ENCODE measurements around the gene AGAP1. TPM values are rescaled to one million over a fixed set of nuclear protein-coding genes. Genes with fewer than 3 reads are reported as not detected.

AGAP1 gene
- total RNA-seq, 1 donor from 2014 or later = 46.3 TPM

DNA sequence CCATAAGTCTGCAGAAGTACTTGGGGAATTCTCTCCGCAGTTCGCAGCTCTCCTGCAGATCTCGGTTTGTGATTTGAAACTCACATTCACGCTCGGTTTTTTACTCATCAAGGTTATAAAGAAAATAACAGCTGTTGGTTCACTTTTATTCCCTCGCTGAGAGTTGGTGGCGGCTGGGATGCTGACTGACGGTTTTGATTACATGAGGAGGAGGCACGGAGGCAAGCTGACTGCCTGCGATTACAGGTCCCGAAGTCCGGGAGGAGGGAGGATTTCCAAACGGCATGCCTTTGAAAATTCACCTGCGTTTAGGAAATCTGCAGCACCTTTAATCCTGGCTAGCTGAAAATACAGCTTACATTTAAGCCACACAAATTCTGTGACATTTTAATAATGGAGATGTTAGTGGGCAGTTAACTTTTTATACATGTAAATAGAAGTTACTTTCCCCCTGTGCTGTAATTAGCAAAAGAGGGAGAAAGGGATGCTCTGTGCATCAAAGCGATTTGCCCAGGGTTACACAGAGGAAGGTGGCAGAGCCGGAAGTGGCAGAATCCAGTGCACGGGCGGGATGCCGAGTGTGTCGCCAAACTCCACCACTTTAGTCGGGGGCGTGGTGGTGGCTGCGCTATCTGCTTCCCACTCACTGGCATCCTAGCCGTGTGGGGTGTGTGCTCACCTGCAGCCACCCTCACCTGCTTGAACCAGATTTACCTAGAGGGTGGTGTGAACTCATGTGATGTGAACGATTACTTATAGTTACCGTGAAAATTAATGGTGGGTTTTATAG is 14.7 kb downstream of the AGAP1 start:
- Mint-ChIP-seq H3K27me3 (no peaks in the 10 kb centered on the region), H3K36me3 (peaks cover 16% of the 10 kb centered on the region), H3K27ac (no peak overlapping the region), H3K4me3 (no peak overlapping the region), H3K9me3 (no peaks in the 10 kb centered on the region), H3K4me1 (ENCODE audit: unreplicated experiment) (peaks cover 36% of the 10 kb centered on the region)
- DNase-seq (ENCODE audit: extremely low spot score, unreplicated experiment) = no peak
- TF ChIP-seq, protein P1, sequence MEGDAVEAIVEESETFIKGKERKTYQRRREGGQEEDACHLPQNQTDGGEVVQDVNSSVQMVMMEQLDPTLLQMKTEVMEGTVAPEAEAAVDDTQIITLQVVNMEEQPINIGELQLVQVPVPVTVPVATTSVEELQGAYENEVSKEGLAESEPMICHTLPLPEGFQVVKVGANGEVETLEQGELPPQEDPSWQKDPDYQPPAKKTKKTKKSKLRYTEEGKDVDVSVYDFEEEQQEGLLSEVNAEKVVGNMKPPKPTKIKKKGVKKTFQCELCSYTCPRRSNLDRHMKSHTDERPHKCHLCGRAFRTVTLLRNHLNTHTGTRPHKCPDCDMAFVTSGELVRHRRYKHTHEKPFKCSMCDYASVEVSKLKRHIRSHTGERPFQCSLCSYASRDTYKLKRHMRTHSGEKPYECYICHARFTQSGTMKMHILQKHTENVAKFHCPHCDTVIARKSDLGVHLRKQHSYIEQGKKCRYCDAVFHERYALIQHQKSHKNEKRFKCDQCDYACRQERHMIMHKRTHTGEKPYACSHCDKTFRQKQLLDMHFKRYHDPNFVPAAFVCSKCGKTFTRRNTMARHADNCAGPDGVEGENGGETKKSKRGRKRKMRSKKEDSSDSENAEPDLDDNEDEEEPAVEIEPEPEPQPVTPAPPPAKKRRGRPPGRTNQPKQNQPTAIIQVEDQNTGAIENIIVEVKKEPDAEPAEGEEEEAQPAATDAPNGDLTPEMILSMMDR (conservative IDR thresholded peaks at IDR 0.05) = no peak

DNA sequence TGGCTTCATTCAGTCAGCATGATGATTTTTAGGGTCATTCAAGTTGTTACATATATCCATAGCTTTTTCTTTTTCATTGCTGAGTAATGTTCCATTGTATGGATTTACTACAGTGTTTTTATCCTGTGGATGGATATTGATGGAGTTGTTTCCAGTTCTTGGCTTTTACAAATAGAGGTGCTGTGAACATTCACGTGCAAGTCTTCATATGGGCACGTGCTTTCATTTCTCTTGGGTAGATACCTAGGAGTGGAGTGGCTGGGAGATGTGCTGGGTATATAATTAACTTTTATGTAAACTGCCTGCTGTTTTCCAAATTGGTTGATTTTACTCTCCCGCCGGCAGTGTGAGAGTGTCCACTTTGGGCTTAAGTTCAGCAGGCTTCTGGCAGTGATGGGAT is 16.5 kb downstream of the AGAP1 start:
- Mint-ChIP-seq H3K4me3 (no peak overlapping the region), H3K36me3 (peaks cover 20% of the 10 kb centered on the region), H3K27me3 (no peaks in the 10 kb centered on the region), H3K9me3 (peaks cover 7% of the 10 kb centered on the region), H3K27ac (peak overlapping the region; percentile 69), H3K4me1 (ENCODE audit: unreplicated experiment) (peaks cover 27% of the 10 kb centered on the region)
- DNase-seq (ENCODE audit: extremely low spot score, unreplicated experiment) = no peak
- TF ChIP-seq, protein P1 (conservative IDR thresholded peaks at IDR 0.05) = no peak

DNA sequence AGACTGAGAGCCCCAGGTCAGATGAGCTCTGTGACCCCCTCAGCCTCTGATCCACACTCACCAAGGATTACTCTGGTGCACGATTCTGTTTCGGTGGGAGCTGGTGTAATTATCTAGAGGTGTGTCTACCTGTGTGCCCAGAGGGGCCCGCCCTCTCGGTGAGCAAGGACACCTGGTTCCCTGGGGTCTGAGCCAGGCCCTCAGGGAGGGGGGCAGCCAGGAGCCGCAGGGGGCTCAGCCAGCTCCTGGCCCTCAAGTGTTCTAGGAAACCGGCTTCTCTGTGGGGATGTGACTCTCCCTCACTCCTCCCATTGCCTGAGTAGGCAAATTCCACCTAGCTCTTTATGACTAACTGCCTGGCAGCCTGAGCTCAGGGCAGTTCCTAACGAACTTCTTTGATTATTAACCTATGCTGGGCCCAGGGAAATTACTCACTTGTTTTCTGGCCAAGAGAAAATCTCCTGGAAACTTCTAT is 17.4 kb downstream of the AGAP1 start:
- peaks cover 27% of the 10 kb centered on the region for H3K4me1 Mint-ChIP-seq (ENCODE audit: unreplicated experiment)
- H3K27me3 Mint-ChIP-seq = no peaks in the 10 kb centered on the region
- peaks cover 9% of the 10 kb centered on the region for H3K9me3 Mint-ChIP-seq
- DNase-seq (ENCODE audit: extremely low spot score, unreplicated experiment) = no peak
- H3K36me3 Mint-ChIP-seq = peaks cover 20% of the 10 kb centered on the region
- H3K27ac Mint-ChIP-seq = no peak overlapping the region
- TF ChIP-seq, protein P1 (conservative IDR thresholded peaks at IDR 0.05) = no peak
- no peak overlapping the region for H3K4me3 Mint-ChIP-seq

DNA sequence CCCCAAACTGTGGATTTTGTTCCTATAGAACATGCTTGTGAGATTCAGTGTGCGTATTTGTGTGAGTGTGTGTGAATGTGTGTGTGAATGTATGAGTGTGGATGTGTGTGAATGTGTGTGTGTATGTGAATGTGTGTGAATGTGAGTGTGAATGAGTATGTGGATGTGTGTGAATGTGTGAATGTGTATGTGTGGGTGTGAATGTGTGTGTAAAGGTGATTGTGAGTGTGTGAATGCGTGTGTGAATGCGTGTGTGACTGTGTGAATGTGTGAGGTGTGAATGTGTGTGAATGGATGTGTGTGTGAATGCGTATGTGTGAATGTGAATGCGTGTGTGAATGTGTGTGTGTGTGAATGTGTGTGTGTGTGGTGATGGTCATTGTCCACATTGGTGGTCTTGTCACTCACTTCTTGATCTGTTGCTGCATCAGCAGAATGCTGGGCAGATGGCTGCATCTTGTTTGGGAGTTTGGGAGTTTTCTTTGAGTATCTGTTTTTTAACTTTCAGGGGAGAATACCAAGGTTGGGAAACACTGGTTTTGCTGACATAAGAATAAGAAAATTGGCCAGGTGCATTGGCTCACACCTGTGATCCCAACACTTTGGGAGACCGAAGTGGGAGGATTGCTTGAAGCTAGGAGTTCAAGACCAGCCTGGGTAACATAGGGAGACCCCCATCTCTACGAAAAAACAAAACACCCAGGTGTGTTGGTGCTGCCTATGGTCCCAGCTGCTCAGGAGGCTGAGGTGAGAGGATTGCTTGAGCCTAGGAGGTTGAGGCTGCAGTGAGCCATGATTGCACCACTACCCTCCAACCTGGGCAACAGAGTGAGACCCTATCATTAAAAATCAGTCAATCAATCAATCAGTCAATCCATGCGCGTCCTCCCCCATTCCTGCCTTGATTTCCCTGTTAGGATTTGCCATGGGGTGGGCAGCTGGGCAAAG is 18.2 kb downstream of the AGAP1 start:
- Mint-ChIP-seq H3K36me3 (peaks cover 19% of the 10 kb centered on the region), H3K4me3 (no peak overlapping the region), H3K27ac (no peak overlapping the region), H3K4me1 (ENCODE audit: unreplicated experiment) (peaks cover 19% of the 10 kb centered on the region), H3K9me3 (peaks cover 9% of the 10 kb centered on the region), H3K27me3 (no peaks in the 10 kb centered on the region)
- TF ChIP-seq, protein P1 (conservative IDR thresholded peaks at IDR 0.05) = no peak
- no peak for DNase-seq (ENCODE audit: extremely low spot score, unreplicated experiment)

DNA sequence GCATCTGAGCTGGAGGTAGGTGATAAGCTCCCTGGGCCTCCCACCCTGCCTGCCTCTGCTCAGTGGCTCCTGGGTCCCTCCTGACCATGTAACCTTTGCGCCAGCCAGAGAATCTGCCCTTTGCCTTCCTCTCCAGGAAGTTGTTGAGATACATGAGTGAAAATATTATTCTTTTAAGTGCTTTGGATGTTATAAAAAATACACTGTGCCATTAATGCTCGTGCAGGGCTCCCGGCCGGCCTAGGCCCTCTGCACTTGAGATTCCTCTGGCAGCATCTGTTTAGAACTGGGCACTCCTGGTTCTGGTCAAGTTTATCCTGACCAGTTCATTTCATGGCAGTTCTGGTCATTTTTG is 18.8 kb downstream of the AGAP1 start:
- Mint-ChIP-seq H3K4me3 (no peak overlapping the region), H3K27ac (no peak overlapping the region), H3K9me3 (peaks cover 9% of the 10 kb centered on the region), H3K4me1 (ENCODE audit: unreplicated experiment) (peaks cover 14% of the 10 kb centered on the region), H3K27me3 (no peaks in the 10 kb centered on the region), H3K36me3 (peaks cover 15% of the 10 kb centered on the region)
- DNase-seq (ENCODE audit: extremely low spot score, unreplicated experiment) = no peak
- TF ChIP-seq, protein P1 (conservative IDR thresholded peaks at IDR 0.05) = no peak

All from type B pancreatic cell (in vitro differentiated cells).